SK-N-SH (cell line): ENCODE data around the gene PSMG4.

Experiments used
- CTCF ChIP-seq: fragments of 200-600 bp; sonication (generic); IDR thresholded peaks from 2 replicates; pipeline ENCODE4 v1.6.1; 2017; ENCODE audit warnings: antibody characterized with exemption, mild to moderate bottlenecking, moderate library complexity
- FOXM1 ChIP-seq: IDR thresholded peaks from 2 replicates; pipeline ENCODE4 v1.4.0; 2012; ENCODE audit warnings: low read depth, mild to moderate bottlenecking
- GABPA ChIP-seq: IDR thresholded peaks from 2 replicates; pipeline ENCODE4 v1.4.0; 2012; ENCODE audit warnings: low read depth, mild to moderate bottlenecking
- JUND ChIP-seq: IDR thresholded peaks from 2 replicates; pipeline ENCODE4 v1.4.0; 2012
- MXI1 ChIP-seq: IDR thresholded peaks from 2 replicates; pipeline ENCODE4 v1.6.1; 2012; ENCODE audit warnings: mild to moderate bottlenecking, low read depth, low read length, improper control_type of control experiment
- NRF1 ChIP-seq: IDR thresholded peaks from 2 replicates; pipeline ENCODE4 v1.6.1; 2012; ENCODE audit warnings: low read depth, mild to moderate bottlenecking, low read length
- POLR2AphosphoS5 ChIP-seq: IDR thresholded peaks from 2 replicates; pipeline ENCODE4 v1.6.1; 2012; ENCODE audit warnings: low read depth, low read length
- RCOR1 ChIP-seq: fragments of 150-350 bp; IDR thresholded peaks from 2 replicates; pipeline ENCODE4 v1.6.1; 2017; ENCODE audit warnings: antibody characterized with exemption, low read length
- REST ChIP-seq: IDR thresholded peaks from 2 replicates; pipeline ENCODE4 v1.6.1; 2012; ENCODE audit warnings: mild to moderate bottlenecking, low read depth, low read length, moderate library complexity
- RFX5 ChIP-seq: IDR thresholded peaks from 2 replicates; pipeline ENCODE4 v1.6.1; 2012; ENCODE audit warnings: mild to moderate bottlenecking, improper control_type of control experiment, low read length
- RXRA ChIP-seq: IDR thresholded peaks from 2 replicates; pipeline ENCODE4 v1.4.0; 2012; ENCODE audit warnings: low read depth, mild to moderate bottlenecking, borderline replicate concordance
- TAF1 ChIP-seq: IDR thresholded peaks from 2 replicates; pipeline ENCODE4 v1.6.1; 2012; ENCODE audit warnings: low read depth, mild to moderate bottlenecking, low read length, moderate library complexity, borderline replicate concordance
- TCF12 ChIP-seq: IDR thresholded peaks from 2 replicates; pipeline ENCODE4 v1.4.0; 2012
- YY1 ChIP-seq: IDR thresholded peaks from 2 replicates; pipeline ENCODE4 v1.4.0; 2012; ENCODE audit warnings: low read depth, mild to moderate bottlenecking

GRCh38 chr6:3233321-3233720 lies 25.4 kb upstream of the PSMG4 start:
- no peak for TF ChIP-seq CTCF
- no peak for TF ChIP-seq POLR2AphosphoS5
- no peak for TF ChIP-seq TCF12
- no peak for TF ChIP-seq NRF1
- no peak for TF ChIP-seq RXRA
- TF ChIP-seq TAF1: no peak
- no peak for TF ChIP-seq MXI1
- no peak for TF ChIP-seq GABPA
- TF ChIP-seq RFX5: no peak
- TF ChIP-seq YY1: no peak
- TF ChIP-seq FOXM1: no peak
- no peak for TF ChIP-seq REST
- no peak for TF ChIP-seq JUND
- TF ChIP-seq RCOR1: no peak
